H9 (cell line): Measurements from ENCODE around the gene ANAPC1. TPM values are rescaled to one million over a fixed set of nuclear protein-coding genes. Genes with fewer than 3 reads are reported as not detected.

Experiments
- DNase-seq: peaks from one replicate; pipeline ENCODE4 v3.0.0-alpha.2; 2017
- H2AFZ ChIP-seq: one replicate; pipeline ENCODE4 v1.6.1; 2013; ENCODE audit warnings: mild to moderate bottlenecking, low read length, control low read depth, moderate library complexity
- H2AK5ac ChIP-seq: 2 replicates; pipeline ENCODE4 v1.6.1; 2013; ENCODE audit warnings: low read length, control low read depth, mixed read lengths; ENCODE audit not compliant: insufficient read length
- H2BK120ac ChIP-seq: one replicate; pipeline ENCODE4 v1.6.1; 2013; ENCODE audit warnings: low read depth, mild to moderate bottlenecking, low read length, control low read depth, inconsistent platforms; ENCODE audit not compliant: poor library complexity, severe bottlenecking
- H2BK12ac ChIP-seq: 2 replicates; pipeline ENCODE4 v1.6.1; 2013; ENCODE audit warnings: low read length, control low read depth, mixed read lengths, low read depth; ENCODE audit not compliant: insufficient read length
- H2BK15ac ChIP-seq: 2 replicates; pipeline ENCODE4 v1.6.1; 2013; ENCODE audit warnings: low read depth, low read length, control low read depth
- H2BK20ac ChIP-seq: one replicate; pipeline ENCODE4 v1.6.1; 2013; ENCODE audit warnings: low read depth, mild to moderate bottlenecking, low read length, control low read depth, inconsistent platforms; ENCODE audit not compliant: poor library complexity, severe bottlenecking
- H2BK5ac ChIP-seq: 2 replicates; pipeline ENCODE4 v1.6.1; 2013; ENCODE audit warnings: low read length, control low read depth, mixed read lengths; ENCODE audit not compliant: insufficient read length
- H3K14ac ChIP-seq: 2 replicates; pipeline ENCODE4 v1.6.1; 2013; ENCODE audit warnings: low read length, control low read depth; ENCODE audit not compliant: insufficient read depth
- H3K18ac ChIP-seq: 2 replicates; pipeline ENCODE4 v1.6.1; 2013; ENCODE audit warnings: low read depth, mild to moderate bottlenecking, mixed read lengths, low read length, control low read depth; ENCODE audit not compliant: insufficient read length
- H3K23ac ChIP-seq: 2 replicates; pipeline ENCODE4 v1.6.1; 2013; ENCODE audit warnings: low read length, control low read depth, mixed read lengths, low read depth; ENCODE audit not compliant: insufficient read length
- H3K23me2 ChIP-seq: 2 replicates; pipeline ENCODE4 v1.6.1; 2013; ENCODE audit warnings: low read depth, mild to moderate bottlenecking, mixed read lengths, low read length, control low read depth; ENCODE audit not compliant: insufficient read length, poor library complexity, severe bottlenecking
- H3K27ac ChIP-seq: 2 replicates; pipeline ENCODE4 v1.5.1; 2013; ENCODE audit warnings: low read length, control low read depth, mixed read lengths, low read depth; ENCODE audit not compliant: insufficient read length
- H3K27me3 ChIP-seq: 2 replicates; pipeline ENCODE4 v1.6.1; 2013; ENCODE audit warnings: low read length, control low read depth, inconsistent platforms; ENCODE audit not compliant: insufficient read depth
- H3K4ac ChIP-seq: 2 replicates; pipeline ENCODE4 v1.6.1; 2013; ENCODE audit warnings: low read depth, mild to moderate bottlenecking, control low read depth, inconsistent platforms, low read length, moderate library complexity
- H3K4me1 ChIP-seq: 2 replicates; pipeline ENCODE4 v1.6.1; 2013; ENCODE audit warnings: low read length, control low read depth, inconsistent platforms; ENCODE audit not compliant: insufficient read depth
- H3K4me2 ChIP-seq: 2 replicates; pipeline ENCODE4 v1.6.1; 2013; ENCODE audit warnings: low read length, control low read depth, mixed read lengths; ENCODE audit not compliant: insufficient read length, insufficient read depth
- H3K56ac ChIP-seq: 2 replicates; pipeline ENCODE4 v1.6.1; 2013; ENCODE audit warnings: low read depth, mild to moderate bottlenecking, mixed read lengths, low read length, control low read depth; ENCODE audit not compliant: insufficient read length
- H3K79me1 ChIP-seq: 2 replicates; pipeline ENCODE4 v1.6.1; 2013; ENCODE audit warnings: low read depth, mild to moderate bottlenecking, moderate library complexity, low read length, control low read depth, inconsistent platforms; ENCODE audit not compliant: insufficient read depth, poor library complexity, severe bottlenecking
- H3K79me2 ChIP-seq: 2 replicates; pipeline ENCODE4 v1.6.1; 2013; ENCODE audit warnings: low read length, control low read depth, inconsistent platforms; ENCODE audit not compliant: insufficient read depth
- H3K9ac ChIP-seq: 2 replicates; pipeline ENCODE4 v1.6.1; 2013; ENCODE audit warnings: low read length, control low read depth, mixed read lengths; ENCODE audit not compliant: insufficient read length; ENCODE audit errors: extremely low read depth
- H3K9me3 ChIP-seq: one replicate; pipeline ENCODE4 v1.6.1; 2013; ENCODE audit warnings: low read depth, low read length, inconsistent platforms; ENCODE audit not compliant: control insufficient read depth
- H3T11ph ChIP-seq: one replicate; pipeline ENCODE4 v1.6.1; 2013; ENCODE audit warnings: mild to moderate bottlenecking, low read length, control low read depth, inconsistent platforms
- H4K20me1 ChIP-seq: one replicate; pipeline ENCODE4 v1.6.1; 2013; ENCODE audit not compliant: control insufficient read depth, insufficient read length, insufficient read depth
- H4K5ac ChIP-seq: 2 replicates; pipeline ENCODE4 v1.6.1; 2013; ENCODE audit warnings: low read depth, mild to moderate bottlenecking, mixed read lengths, low read length, control low read depth; ENCODE audit not compliant: insufficient read length
- H4K8ac ChIP-seq: replicated peaks from 2 replicates; pipeline ENCODE4 v1.6.1; 2013; ENCODE audit warnings: low read length, control low read depth, mixed read lengths, low read depth; ENCODE audit not compliant: insufficient read length
- H4K91ac ChIP-seq: 2 replicates; pipeline ENCODE4 v1.6.1; 2013; ENCODE audit warnings: low read depth, mild to moderate bottlenecking, moderate library complexity, mixed read lengths, low read length, control low read depth; ENCODE audit not compliant: insufficient read length
- H3K27ac Mint-ChIP-seq, 3 experiments: 2 replicates in 2 of 3; 3 replicates in 1 of 3; pipeline ENCODE4 v1.8.0; 2020 to 2021; ENCODE audit warnings: mixed read lengths in 3 of 3, mild to moderate bottlenecking in 1 of 3, moderate library complexity in 1 of 3
- H3K27me3 Mint-ChIP-seq: 2 replicates; pipeline ENCODE4 v1.8.0; 2021; ENCODE audit warnings: low read depth, mild to moderate bottlenecking, moderate library complexity, mixed read lengths
- H3K36me3 Mint-ChIP-seq, 3 experiments: 2 replicates in 2 of 3; 3 replicates in 1 of 3; pipeline ENCODE4 v1.8.0; 2020 to 2021; ENCODE audit warnings: low read depth in 3 of 3, mixed read lengths in 3 of 3; ENCODE audit not compliant: insufficient read depth in 1 of 3
- H3K4me1 Mint-ChIP-seq, 2 experiments: 2 replicates each; pipeline ENCODE4 v1.8.0; 2020; ENCODE audit warnings: mixed read lengths in 2 of 2
- H3K4me3 Mint-ChIP-seq, 2 experiments: 2 replicates in 1 of 2; 3 replicates in 1 of 2; pipeline ENCODE4 v1.8.0; 2020 to 2021; ENCODE audit warnings: mild to moderate bottlenecking in 2 of 2, mixed read lengths in 2 of 2, moderate library complexity in 1 of 2
- H3K9me3 Mint-ChIP-seq, 2 experiments: 2 replicates in 1 of 2; 3 replicates in 1 of 2; pipeline ENCODE4 v1.8.0; 2020; ENCODE audit warnings: mild to moderate bottlenecking in 2 of 2, mixed read lengths in 2 of 2, moderate library complexity in 1 of 2
- WGBS: extraction: QIAGEN DNeasy Blood & Tissue Kit; methylation state at CpG from one replicate; pipeline ENCODE4 v1.1.7; 2013; ENCODE audit warnings: missing lambda C conversion rate, low lambda C conversion rate, mixed read lengths; ENCODE audit not compliant: insufficient read length; ENCODE audit errors: extremely low coverage; 5-methylcytosine and 5-hydroxymethylcytosine counted together
- total RNA-seq: library from RNA; stranded (reverse); gene quantifications from 2 replicates; pipeline ENCODE4 v1.2.1, GENCODE V29; 2021
- TF ChIP-seq, protein P1 (sequence below): fragments of 200-600 bp; sonication (generic); conservative IDR thresholded peaks from 3 replicates; pipeline ENCODE4 v1.8.0; 2021; ENCODE audit warnings: antibody characterized with exemption, mild to moderate bottlenecking

The ANAPC1 gene
- total RNA-seq, 1 experiment from 2014 or later, result 79.1 TPM

- peak within 1 kb of the TSS; percentile 52 for H3K9ac ChIP-seq
- Mint-ChIP-seq H3K27ac (peak within 1 kb of the TSS; percentile 77 to 97 (median 90); a peak in 5 of 7 replicates), H3K9me3 (no peaks in the 10 kb centered on the region), H3K4me3 (peak within 1 kb of the TSS; percentile 89 to 92), H3K36me3 (no peaks in the 10 kb centered on the region; a peak in 1 of 7 replicates), H3K27me3 (peaks cover 50% of the 10 kb centered on the region), H3K4me1 (peaks cover 24 to 29% of the 10 kb centered on the region in 2 experiments)
- peaks cover 4% of the 10 kb centered on the region; the same call in 1 of the 2 replicates for H3K27me3 ChIP-seq
- H2BK20ac ChIP-seq, result no peak within 1 kb of the TSS
- H2BK12ac ChIP-seq, result no peak within 1 kb of the TSS
- no peak within 1 kb of the TSS for H4K91ac ChIP-seq
- H3K23me2 ChIP-seq, result peaks cover 6% of the 10 kb centered on the region
- no peaks in the 10 kb centered on the region for H4K20me1 ChIP-seq
- H3K27ac ChIP-seq, result no peak within 1 kb of the TSS
- no peak within 1 kb of the TSS for H4K5ac ChIP-seq
- DNase-seq, result peak; percentile 94
- no peak within 1 kb of the TSS for H2AFZ ChIP-seq
- peak within 1 kb of the TSS; percentile 69; the same call in 1 of the 2 replicates for H3K14ac ChIP-seq
- H3K4me1 ChIP-seq, result no peaks in the 10 kb centered on the region
- H3K56ac ChIP-seq, result no peak within 1 kb of the TSS
- no peak within 1 kb of the TSS for H3K23ac ChIP-seq
- no peak within 1 kb of the TSS for H3T11ph ChIP-seq
- H2BK15ac ChIP-seq, result no peak within 1 kb of the TSS
- no peak within 1 kb of the TSS for H3K18ac ChIP-seq
- no peak within 1 kb of the TSS for H2BK5ac ChIP-seq
- H3K4ac ChIP-seq, result no peak within 1 kb of the TSS
- no peaks in the 10 kb centered on the region for H3K79me1 ChIP-seq
- no peaks in the 10 kb centered on the region for H3K9me3 ChIP-seq
- WGBS, result no CpG with 5 or more reads among the region's 71 CpGs
- H3K79me2 ChIP-seq, result no peaks in the 10 kb centered on the region
- H2BK120ac ChIP-seq, result no peak within 1 kb of the TSS
- TF ChIP-seq, protein P1, sequence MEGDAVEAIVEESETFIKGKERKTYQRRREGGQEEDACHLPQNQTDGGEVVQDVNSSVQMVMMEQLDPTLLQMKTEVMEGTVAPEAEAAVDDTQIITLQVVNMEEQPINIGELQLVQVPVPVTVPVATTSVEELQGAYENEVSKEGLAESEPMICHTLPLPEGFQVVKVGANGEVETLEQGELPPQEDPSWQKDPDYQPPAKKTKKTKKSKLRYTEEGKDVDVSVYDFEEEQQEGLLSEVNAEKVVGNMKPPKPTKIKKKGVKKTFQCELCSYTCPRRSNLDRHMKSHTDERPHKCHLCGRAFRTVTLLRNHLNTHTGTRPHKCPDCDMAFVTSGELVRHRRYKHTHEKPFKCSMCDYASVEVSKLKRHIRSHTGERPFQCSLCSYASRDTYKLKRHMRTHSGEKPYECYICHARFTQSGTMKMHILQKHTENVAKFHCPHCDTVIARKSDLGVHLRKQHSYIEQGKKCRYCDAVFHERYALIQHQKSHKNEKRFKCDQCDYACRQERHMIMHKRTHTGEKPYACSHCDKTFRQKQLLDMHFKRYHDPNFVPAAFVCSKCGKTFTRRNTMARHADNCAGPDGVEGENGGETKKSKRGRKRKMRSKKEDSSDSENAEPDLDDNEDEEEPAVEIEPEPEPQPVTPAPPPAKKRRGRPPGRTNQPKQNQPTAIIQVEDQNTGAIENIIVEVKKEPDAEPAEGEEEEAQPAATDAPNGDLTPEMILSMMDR, result peak; percentile 56; the same call in 2 of the 3 replicates
- H3K4me2 ChIP-seq, result peak within 1 kb of the TSS; percentile 79
- H2AK5ac ChIP-seq, result no peak within 1 kb of the TSS
- no peak within 1 kb of the TSS for H4K8ac ChIP-seq
These were observed 14.1 kb upstream of the ANAPC1 start, which contains the start of gene MERTK for GRCh38 chr2:111897924-111898702. MERTK (plus strand) TSS chr2:111898607; CDS start chr2:111898736, 129 bp downstream.
